8988T (cell line): ENCODE data around the gene ACAN.
"Not testable (repeated sequence)": the region's sequence is repeated elsewhere in the genome, so short reads cannot be mapped to it uniquely, and the experiment has no call there.

Source experiments
- DNase-seq: peaks from one replicate; pipeline ENCODE4 v3.0.0; 2011

ACAN gene

GRCh38 chr15:88904624-88905327 lies 101.5 kb downstream of the ACAN start:
- DNase-seq = no peak

GRCh38 chr15:88905576-88905975 lies 102.3 kb downstream of the ACAN start:
- DNase-seq = no peak

- DNase-seq = no peak
Measured at GRCh38 chr15:88906130-88906529, 102.9 kb downstream of the ACAN start.

GRCh38 chr15:88906551-88906950 lies 103.3 kb downstream of the ACAN start:
- DNase-seq = no peak

GRCh38 chr15:88907111-88907510 lies 103.9 kb downstream of the ACAN start:
- no peak for DNase-seq

- DNase-seq = no peak
Measured at GRCh38 chr15:88908123-88908522, 104.9 kb downstream of the ACAN start.

GRCh38 chr15:88908697-88909621 lies 105.7 kb downstream of the ACAN start:
- DNase-seq = no peak

- no peak for DNase-seq
Measured at GRCh38 chr15:88909956-88910831, 107.0 kb downstream of the ACAN start.

- DNase-seq = no peak
Measured at GRCh38 chr15:88911766-88912118, 108.5 kb downstream of the ACAN start.

GRCh38 chr15:88912500-88912921 lies 109.3 kb downstream of the ACAN start:
- DNase-seq = no peak

GRCh38 chr15:88913017-88913849 lies 110.0 kb downstream of the ACAN start, which contains the start of gene MFGE8:
Gene MFGE8, minus strand, starts transcription at chr15:88913379. Its CDS starts 60 bp downstream, at chr15:88913319.
- no peak for DNase-seq

GRCh38 chr15:88913850-88914169 lies 110.6 kb downstream of the ACAN start:
- DNase-seq = no peak

- DNase-seq = no peak
Measured at GRCh38 chr15:88915354-88915753, 112.1 kb downstream of the ACAN start.

GRCh38 chr15:88917760-88918159 lies 114.5 kb downstream of the ACAN start:
- no peak for DNase-seq

GRCh38 chr15:88918738-88919137 lies 115.5 kb downstream of the ACAN start:
- no peak for DNase-seq

- no peak for DNase-seq
Measured at GRCh38 chr15:88920186-88920891, 117.1 kb downstream of the ACAN start.

GRCh38 chr15:88920892-88921435 lies 117.7 kb downstream of the ACAN start:
- DNase-seq = not testable (repeated sequence)
